Keratinocyte (primary cell): ENCODE results near the gene PSME3. TPM values are rescaled to one million over a fixed set of nuclear protein-coding genes. Genes with fewer than 3 reads are reported as not detected.
"Not testable (repeated sequence)": the region's sequence is repeated elsewhere in the genome, so short reads cannot be mapped to it uniquely, and the experiment has no call there.

ENCODE experiments used
- DNase-seq: peaks from one replicate; pipeline ENCODE4 v3.0.0-alpha.2; 2011; ENCODE audit warnings: low read depth, missing footprints, low spot score
- FAIRE-seq: peaks from 2 replicates; lab custom pipeline; 2011; peaks lifted over from hg19 to GRCh38; lab: Jason Lieb, UNC
- H2AFZ ChIP-seq: 2 replicates; pipeline ENCODE4 v1.6.0; 2012; ENCODE audit warnings: low read length, control low read depth, inconsistent platforms; ENCODE audit not compliant: control insufficient read depth
- H3K27ac ChIP-seq: 2 replicates; pipeline ENCODE4 v1.5.1; 2011; ENCODE audit warnings: low read length; ENCODE audit not compliant: control insufficient read depth, insufficient read depth
- H3K27me3 ChIP-seq: 3 replicates; pipeline ENCODE4 v1.6.0; 2011; ENCODE audit warnings: low read length; ENCODE audit not compliant: control insufficient read depth, insufficient read depth; ENCODE audit errors: extremely low read depth
- H3K36me3 ChIP-seq, 2 experiments: 2 replicates in 1 of 2; 3 replicates in 1 of 2; pipeline ENCODE4 v1.5.1; 2011; ENCODE audit warnings: low read length in 2 of 2, mild to moderate bottlenecking in 1 of 2; ENCODE audit not compliant: control insufficient read depth in 2 of 2, insufficient read depth in 2 of 2; ENCODE audit errors: extremely low read depth in 1 of 2
- H3K4me1 ChIP-seq: 3 replicates; pipeline ENCODE4 v1.5.1; 2011; ENCODE audit warnings: low read length; ENCODE audit not compliant: control insufficient read depth, insufficient read depth; ENCODE audit errors: extremely low read depth
- H3K4me2 ChIP-seq: 3 replicates; pipeline ENCODE4 v1.6.0; 2011; ENCODE audit warnings: low read depth, low read length; ENCODE audit not compliant: control insufficient read depth, insufficient read depth; ENCODE audit errors: extremely low read depth
- H3K4me3 ChIP-seq, 3 experiments: fragments of 200-600 bp in 1 of 3; sonication (generic) in 1 of 3; 2 replicates in 2 of 3; 3 replicates in 1 of 3; pipeline ENCODE4 v1.5.1; 2011 to 2016; ENCODE audit warnings: low read length in 3 of 3, mild to moderate bottlenecking in 3 of 3, control low read depth in 2 of 3, inconsistent platforms in 1 of 3, low read depth in 1 of 3, mixed read lengths in 1 of 3, mixed run types in 1 of 3, moderate library complexity in 1 of 3; ENCODE audit not compliant: control insufficient read depth in 2 of 3, insufficient read depth in 2 of 3; ENCODE audit errors: extremely low read depth in 1 of 3
- H3K79me2 ChIP-seq: 2 replicates; pipeline ENCODE4 v1.6.0; 2012; ENCODE audit warnings: low read length; ENCODE audit not compliant: control insufficient read depth, insufficient read depth
- H3K9ac ChIP-seq: 3 replicates; pipeline ENCODE4 v1.6.0; 2011; ENCODE audit warnings: low read length; ENCODE audit not compliant: control insufficient read depth, insufficient read depth; ENCODE audit errors: extremely low read depth
- H3K9me1 ChIP-seq: 3 replicates; pipeline ENCODE4 v1.6.0; 2011; ENCODE audit warnings: low read length; ENCODE audit not compliant: control insufficient read depth, insufficient read depth; ENCODE audit errors: extremely low read depth
- H3K9me3 ChIP-seq: 2 replicates; pipeline ENCODE4 v1.5.1; 2012; ENCODE audit warnings: low read depth, low read length; ENCODE audit not compliant: control insufficient read depth
- H4K20me1 ChIP-seq: 3 replicates; pipeline ENCODE4 v1.6.0; 2011; ENCODE audit warnings: low read length; ENCODE audit not compliant: control insufficient read depth, insufficient read depth; ENCODE audit errors: extremely low read depth
- EZH2 ChIP-seq: IDR thresholded peaks from one replicate; pipeline ENCODE4 v1.6.1; 2012; ENCODE audit warnings: inconsistent platforms, mild to moderate bottlenecking, low read length, moderate library complexity
- dilution Hi-C: fragments of 300-500 bp; cut with MboI; formaldehyde crosslinking; loops from one replicate; pipeline ENCODE4 v1.7.0; 2020; ENCODE audit warnings: low sequenced_read_pairs; ENCODE audit not compliant: extremely low pct_ligation_motif_present
- polyA plus RNA-seq, 5 experiments: library from polyadenylated mRNA; depleted of rRNA in 3 of 5; stranded (reverse) in 3 of 5; stranded (forward) in 1 of 5; unstranded in 1 of 5; fragments of >200 nt; gene quantifications; 1 replicate in 1 of 5; 2 replicates in 3 of 5; 3 replicates in 1 of 5; pipeline versions ENCODE4 v1.2.1 to v1.2.3, GENCODE V29; 2011 to 2012; ENCODE audit warnings: missing spikeins in 2 of 5, low read depth in 1 of 5, low replicate concordance in 1 of 5
- TF ChIP-seq, protein P1 (sequence below), 3 experiments: IDR thresholded peaks in 1 of 3; conservative IDR thresholded peaks in 1 of 3; optimal IDR thresholded peaks in 1 of 3; 2 replicates in 2 of 3; 3 replicates in 1 of 3; pipeline versions ENCODE3 to v1.5.1; 2011; ENCODE audit warnings: low read length in 3 of 3, mild to moderate bottlenecking in 3 of 3, moderate library complexity in 2 of 3, control low read depth in 1 of 3, inconsistent platforms in 1 of 3; ENCODE audit not compliant: insufficient read depth in 2 of 3; ENCODE audit errors: extremely low read depth in 1 of 3

PSME3 gene
- polyA plus RNA-seq, 1 donor (not counting 4 experiments of a cell fraction or from before 2014, with no cell fraction given): 190 TPM

DNA sequence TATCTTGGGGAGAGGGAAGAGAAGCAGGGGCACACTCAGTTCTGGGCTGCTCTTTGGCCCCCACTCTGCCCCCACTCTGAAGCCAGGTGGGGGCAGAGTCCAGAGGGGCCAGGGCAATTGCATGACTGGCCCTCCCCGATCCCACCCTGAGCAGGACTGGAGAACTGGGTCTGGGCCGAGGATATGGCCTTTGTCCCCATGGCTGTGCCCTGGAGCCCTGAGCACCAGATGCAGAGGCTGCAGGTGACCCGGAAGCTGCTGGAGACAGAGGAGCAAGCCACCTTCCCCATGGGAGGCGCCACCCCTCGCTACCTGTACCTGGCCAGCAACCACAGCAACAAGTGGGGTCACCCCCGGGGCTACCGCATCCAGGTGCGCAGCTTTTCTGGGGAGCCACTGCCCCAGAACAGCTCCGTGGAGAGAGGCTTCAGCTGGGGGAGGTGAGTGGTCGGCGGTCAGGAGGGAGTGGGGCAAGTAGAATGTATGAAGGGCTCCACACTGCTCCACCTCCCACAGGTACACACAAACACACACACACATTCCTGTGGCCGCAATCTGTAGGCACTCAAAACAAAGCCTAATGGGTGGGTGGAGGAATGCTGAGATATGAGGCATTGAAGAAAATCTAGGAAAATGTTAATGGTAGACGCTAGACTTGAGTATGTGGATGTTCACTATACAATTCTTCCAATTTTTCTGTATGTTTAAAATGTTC lies 39.2 kb downstream of the PSME3 start:
- Histone ChIP-seq H3K9ac (no peak overlapping the region), H3K9me1 (no peaks in the 10 kb centered on the region), H3K4me2 (no peak overlapping the region), H3K36me3 (no peaks in the 10 kb centered on the region), H3K27ac (no peak overlapping the region), H3K4me1 (no peaks in the 10 kb centered on the region), H4K20me1 (no peaks in the 10 kb centered on the region), H3K27me3 (peaks cover 6% of the 10 kb centered on the region), H3K9me3 (no peaks in the 10 kb centered on the region), H3K79me2 (no peaks in the 10 kb centered on the region), H2AFZ (no peak overlapping the region), H3K4me3 (no peak overlapping the region)
- FAIRE-seq: no peak
- dilution Hi-C loops: no loop called here
- no peak for DNase-seq
- no peak for TF ChIP-seq EZH2
- TF ChIP-seq, protein P1, sequence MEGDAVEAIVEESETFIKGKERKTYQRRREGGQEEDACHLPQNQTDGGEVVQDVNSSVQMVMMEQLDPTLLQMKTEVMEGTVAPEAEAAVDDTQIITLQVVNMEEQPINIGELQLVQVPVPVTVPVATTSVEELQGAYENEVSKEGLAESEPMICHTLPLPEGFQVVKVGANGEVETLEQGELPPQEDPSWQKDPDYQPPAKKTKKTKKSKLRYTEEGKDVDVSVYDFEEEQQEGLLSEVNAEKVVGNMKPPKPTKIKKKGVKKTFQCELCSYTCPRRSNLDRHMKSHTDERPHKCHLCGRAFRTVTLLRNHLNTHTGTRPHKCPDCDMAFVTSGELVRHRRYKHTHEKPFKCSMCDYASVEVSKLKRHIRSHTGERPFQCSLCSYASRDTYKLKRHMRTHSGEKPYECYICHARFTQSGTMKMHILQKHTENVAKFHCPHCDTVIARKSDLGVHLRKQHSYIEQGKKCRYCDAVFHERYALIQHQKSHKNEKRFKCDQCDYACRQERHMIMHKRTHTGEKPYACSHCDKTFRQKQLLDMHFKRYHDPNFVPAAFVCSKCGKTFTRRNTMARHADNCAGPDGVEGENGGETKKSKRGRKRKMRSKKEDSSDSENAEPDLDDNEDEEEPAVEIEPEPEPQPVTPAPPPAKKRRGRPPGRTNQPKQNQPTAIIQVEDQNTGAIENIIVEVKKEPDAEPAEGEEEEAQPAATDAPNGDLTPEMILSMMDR (optimal IDR thresholded peaks at IDR 0.05 in 1 of 3, IDR thresholded peaks at IDR 0.05 in 1 of 3, conservative IDR thresholded peaks at IDR 0.05 in 1 of 3; ENCODE audit: extremely low read depth in 1 of 3, insufficient read depth in 2 of 3, low read length in 3 of 3): no peak

DNA sequence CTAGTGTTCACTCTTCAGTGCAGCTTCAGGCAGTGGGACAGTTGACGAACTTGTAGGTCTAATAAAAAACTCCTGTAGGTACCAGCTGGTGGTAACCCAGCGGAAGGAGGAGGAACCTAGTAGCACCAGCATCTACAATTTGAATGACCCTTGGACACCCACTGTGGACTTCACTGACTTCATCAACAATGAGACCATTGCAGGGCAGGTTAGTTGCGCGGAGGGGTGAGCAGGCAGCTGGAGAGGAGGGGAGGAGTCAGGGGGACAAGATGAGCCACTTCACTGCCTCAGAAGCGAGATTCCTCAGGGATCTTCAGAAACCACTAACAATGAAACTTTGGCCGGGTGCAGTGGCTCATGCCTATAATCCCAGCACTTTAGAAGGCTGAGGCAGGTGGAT lies 40.1 kb downstream of the PSME3 start:
- DNase-seq (no peak), FAIRE-seq (no peak)
- TF ChIP-seq, protein P1 (optimal IDR thresholded peaks at IDR 0.05 in 1 of 3, IDR thresholded peaks at IDR 0.05 in 1 of 3, conservative IDR thresholded peaks at IDR 0.05 in 1 of 3; ENCODE audit: extremely low read depth in 1 of 3, insufficient read depth in 2 of 3, low read length in 3 of 3): no peak
- TF ChIP-seq EZH2: no peak
- Histone ChIP-seq H3K4me3 (no peak overlapping the region), H3K4me1 (no peaks in the 10 kb centered on the region), H4K20me1 (no peaks in the 10 kb centered on the region), H3K9ac (no peak overlapping the region), H3K9me3 (no peaks in the 10 kb centered on the region), H3K36me3 (no peaks in the 10 kb centered on the region), H3K27me3 (peaks cover 14% of the 10 kb centered on the region), H3K79me2 (no peaks in the 10 kb centered on the region), H3K9me1 (no peaks in the 10 kb centered on the region), H3K27ac (no peak overlapping the region), H2AFZ (no peak overlapping the region), H3K4me2 (no peak overlapping the region)
- dilution Hi-C loops: no loop called here

DNA sequence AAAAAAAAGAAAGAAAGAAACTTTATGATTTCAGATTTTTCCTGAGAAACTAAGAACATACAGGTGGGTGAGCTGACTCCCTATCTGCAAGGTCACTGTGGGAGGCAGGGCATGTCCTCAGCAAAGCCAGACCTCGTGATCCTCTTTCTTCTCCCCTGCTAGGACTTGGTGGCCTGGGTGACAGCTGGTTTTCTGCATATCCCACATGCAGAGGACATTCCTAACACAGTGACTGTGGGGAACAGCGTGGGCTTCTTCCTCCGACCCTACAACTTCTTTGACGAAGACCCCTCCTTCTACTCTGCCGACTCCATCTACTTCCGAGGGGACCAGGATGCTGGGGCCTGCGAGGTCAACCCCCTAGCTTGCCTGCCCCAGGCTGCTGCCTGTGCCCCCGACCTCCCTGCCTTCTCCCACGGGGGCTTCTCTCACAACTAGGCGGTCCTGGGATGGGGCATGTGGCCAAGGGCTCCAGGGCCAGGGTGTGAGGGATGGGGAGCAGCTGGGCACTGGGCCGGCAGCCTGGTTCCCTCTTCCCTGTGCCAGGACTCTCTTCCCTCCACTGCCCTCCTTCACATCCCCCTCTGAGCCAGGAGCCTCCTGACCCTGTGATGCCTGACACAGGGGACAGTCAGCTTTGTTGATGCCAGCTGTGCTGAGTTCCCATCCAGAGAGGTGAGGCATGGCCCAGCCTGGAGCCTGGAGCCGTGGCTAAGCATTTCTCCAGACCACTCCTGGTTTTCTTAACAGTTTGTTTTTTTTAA lies 40.9 kb downstream of the PSME3 start:
- H3K9ac ChIP-seq, H2AFZ ChIP-seq, H3K9me1 ChIP-seq, FAIRE-seq, H3K4me2 ChIP-seq, H3K4me3 ChIP-seq, H3K4me1 ChIP-seq, DNase-seq, H4K20me1 ChIP-seq, H3K27ac ChIP-seq, dilution Hi-C loops, H3K9me3 ChIP-seq, H3K79me2 ChIP-seq, H3K36me3 ChIP-seq: not testable (repeated sequence)
- H3K27me3 ChIP-seq: peaks cover 21% of the 10 kb centered on the region
